Keratinocyte (primary cell): ENCODE data around the gene ZNF831.

Experiments used
- EZH2 ChIP-seq: IDR thresholded peaks from one replicate; pipeline ENCODE4 v1.6.1; 2012; ENCODE audit warnings: inconsistent platforms, mild to moderate bottlenecking, low read length, moderate library complexity
- TF ChIP-seq, protein P1 (sequence below), 3 experiments: IDR thresholded peaks in 1 of 3; conservative IDR thresholded peaks in 1 of 3; optimal IDR thresholded peaks in 1 of 3; 2 replicates in 2 of 3; 3 replicates in 1 of 3; pipeline versions ENCODE3 to v1.5.1; 2011; ENCODE audit warnings: low read length in 3 of 3, mild to moderate bottlenecking in 3 of 3, moderate library complexity in 2 of 3, control low read depth in 1 of 3, inconsistent platforms in 1 of 3; ENCODE audit not compliant: insufficient read depth in 2 of 3; ENCODE audit errors: extremely low read depth in 1 of 3

GRCh38 chr20:59158673-59159072 lies 4.9 kb upstream of the ZNF831 start:
- TF ChIP-seq, protein P1, sequence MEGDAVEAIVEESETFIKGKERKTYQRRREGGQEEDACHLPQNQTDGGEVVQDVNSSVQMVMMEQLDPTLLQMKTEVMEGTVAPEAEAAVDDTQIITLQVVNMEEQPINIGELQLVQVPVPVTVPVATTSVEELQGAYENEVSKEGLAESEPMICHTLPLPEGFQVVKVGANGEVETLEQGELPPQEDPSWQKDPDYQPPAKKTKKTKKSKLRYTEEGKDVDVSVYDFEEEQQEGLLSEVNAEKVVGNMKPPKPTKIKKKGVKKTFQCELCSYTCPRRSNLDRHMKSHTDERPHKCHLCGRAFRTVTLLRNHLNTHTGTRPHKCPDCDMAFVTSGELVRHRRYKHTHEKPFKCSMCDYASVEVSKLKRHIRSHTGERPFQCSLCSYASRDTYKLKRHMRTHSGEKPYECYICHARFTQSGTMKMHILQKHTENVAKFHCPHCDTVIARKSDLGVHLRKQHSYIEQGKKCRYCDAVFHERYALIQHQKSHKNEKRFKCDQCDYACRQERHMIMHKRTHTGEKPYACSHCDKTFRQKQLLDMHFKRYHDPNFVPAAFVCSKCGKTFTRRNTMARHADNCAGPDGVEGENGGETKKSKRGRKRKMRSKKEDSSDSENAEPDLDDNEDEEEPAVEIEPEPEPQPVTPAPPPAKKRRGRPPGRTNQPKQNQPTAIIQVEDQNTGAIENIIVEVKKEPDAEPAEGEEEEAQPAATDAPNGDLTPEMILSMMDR (optimal IDR thresholded peaks at IDR 0.05 in 1 of 3, IDR thresholded peaks at IDR 0.05 in 1 of 3, conservative IDR thresholded peaks at IDR 0.05 in 1 of 3; ENCODE audit: extremely low read depth in 1 of 3, insufficient read depth in 2 of 3, low read length in 3 of 3) = no peak
- no peak for TF ChIP-seq EZH2
